Fibroblast of peridontal ligament (primary cell): ENCODE results near the gene LRFN5.
"Not testable (repeated sequence)": the region's sequence is repeated elsewhere in the genome, so short reads cannot be mapped to it uniquely, and the experiment has no call there.

Source experiments
- DNase-seq: peaks from one replicate; pipeline ENCODE4 v3.0.0-alpha.2; 2010; ENCODE audit errors: extremely low read depth

LRFN5 gene

GRCh38 chr14:41606532-41607303 lies at the start of gene LRFN5:
Gene LRFN5 (plus strand): TSS chr14:41606876.
- DNase-seq, result no peak

GRCh38 chr14:41558490-41558889 lies 48.2 kb upstream of the LRFN5 start:
- no peak for DNase-seq

- DNase-seq, result not testable (repeated sequence)
Observed at GRCh38 chr14:41566864-41567263, 39.8 kb upstream of the LRFN5 start.

GRCh38 chr14:41568979-41569378 lies 37.7 kb upstream of the LRFN5 start:
- no peak for DNase-seq

DNA sequence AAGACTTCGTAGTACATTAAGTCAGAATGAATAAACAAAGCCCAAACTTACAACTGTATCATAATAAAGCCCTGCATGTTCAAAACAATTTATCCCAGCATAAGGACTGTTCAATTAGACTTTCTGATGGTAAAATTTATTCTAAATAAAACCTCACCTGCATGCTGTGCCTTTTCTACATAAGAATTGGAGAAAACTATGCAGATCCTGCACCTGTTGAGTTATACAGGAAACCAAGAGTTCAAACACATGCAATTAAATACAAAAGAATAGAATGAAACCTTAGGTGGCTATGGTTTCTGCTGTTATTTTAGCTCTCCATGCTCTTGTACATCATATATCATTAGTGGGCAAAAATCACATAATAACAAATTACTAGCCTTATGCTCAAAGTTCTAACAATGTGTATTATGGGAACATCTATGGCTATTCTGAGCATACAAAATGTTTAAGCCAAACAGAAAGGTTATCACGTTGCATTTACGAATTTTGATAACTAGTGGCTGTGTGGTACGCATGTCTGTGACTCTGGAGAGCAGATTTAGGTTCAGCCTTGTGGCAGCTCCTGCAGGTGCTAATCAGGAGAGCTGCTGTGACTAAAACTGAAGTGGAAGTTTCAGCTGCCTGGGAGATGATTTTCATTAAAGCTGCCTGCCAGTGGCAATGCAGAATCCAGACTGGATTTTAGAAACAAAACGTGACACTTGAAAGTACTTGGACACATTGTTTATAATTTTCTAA lies 36.1 kb upstream of the LRFN5 start:
- no peak for DNase-seq

DNA sequence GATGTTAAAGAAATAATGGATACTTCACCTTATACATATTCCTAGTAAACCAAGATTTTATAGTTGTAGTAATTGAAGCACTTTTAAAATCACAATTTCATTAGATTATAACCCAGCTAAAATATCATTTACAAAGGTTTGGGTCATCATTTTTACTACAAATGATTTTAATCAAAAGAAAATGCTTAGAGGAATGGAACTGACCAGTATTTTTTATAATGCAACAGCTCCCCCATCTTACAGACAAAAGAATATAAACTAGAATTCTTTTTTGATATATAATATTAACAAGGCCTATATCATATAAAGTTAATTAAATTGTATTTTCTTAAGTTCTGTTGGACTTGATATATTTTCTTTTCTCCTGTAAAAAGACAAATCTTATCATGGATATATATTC lies 20.4 kb upstream of the LRFN5 start:
- peak; percentile 8 for DNase-seq

DNA sequence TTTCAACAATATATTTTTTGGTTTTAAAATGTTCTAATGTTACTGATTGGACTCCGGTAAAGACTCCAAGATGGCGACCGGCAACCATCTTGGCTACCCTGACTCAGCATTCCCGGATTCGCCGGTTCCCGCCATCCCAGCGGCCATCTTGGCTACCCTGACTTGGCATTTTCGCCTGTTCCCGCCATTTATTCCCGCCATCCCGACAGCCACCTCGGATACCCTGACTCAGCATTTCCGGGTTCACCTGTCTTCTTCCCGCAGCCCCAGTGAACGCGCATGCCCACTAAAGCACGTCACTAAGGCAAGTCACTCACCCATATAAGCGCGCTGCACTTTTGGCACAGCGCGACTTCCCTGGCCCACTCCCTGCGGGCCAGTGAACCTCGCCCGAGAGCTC lies 9.0 kb upstream of the LRFN5 start:
- DNase-seq, result no peak

DNA sequence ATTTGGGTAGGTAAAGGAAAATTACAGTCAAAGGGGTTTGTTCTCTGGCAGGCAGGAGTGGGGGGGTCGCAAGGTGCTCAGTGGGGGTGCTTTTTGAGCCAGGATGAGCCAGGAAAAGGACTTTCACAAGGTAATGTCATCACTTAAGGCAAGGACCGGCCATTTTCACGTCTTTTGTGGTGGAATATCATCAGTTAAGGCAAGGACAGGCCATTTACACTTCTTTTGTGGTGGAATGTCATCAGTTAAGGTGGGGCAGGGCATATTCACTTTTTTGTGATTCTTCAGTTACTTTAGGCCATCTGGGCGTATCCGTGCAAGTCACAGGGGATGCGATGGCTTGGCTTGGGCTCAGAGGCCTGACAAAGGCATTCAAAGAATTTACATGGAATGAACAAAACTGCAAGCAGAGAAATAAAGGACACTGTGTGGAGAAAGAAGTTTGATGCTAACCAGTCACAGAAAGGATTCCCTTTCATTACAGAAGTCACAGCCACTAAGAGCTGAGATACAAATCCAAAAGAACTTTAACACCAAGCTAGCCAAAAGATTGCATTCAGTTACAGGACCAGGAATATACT lies 6.8 kb upstream of the LRFN5 start:
- peak; percentile 37 for DNase-seq

DNA sequence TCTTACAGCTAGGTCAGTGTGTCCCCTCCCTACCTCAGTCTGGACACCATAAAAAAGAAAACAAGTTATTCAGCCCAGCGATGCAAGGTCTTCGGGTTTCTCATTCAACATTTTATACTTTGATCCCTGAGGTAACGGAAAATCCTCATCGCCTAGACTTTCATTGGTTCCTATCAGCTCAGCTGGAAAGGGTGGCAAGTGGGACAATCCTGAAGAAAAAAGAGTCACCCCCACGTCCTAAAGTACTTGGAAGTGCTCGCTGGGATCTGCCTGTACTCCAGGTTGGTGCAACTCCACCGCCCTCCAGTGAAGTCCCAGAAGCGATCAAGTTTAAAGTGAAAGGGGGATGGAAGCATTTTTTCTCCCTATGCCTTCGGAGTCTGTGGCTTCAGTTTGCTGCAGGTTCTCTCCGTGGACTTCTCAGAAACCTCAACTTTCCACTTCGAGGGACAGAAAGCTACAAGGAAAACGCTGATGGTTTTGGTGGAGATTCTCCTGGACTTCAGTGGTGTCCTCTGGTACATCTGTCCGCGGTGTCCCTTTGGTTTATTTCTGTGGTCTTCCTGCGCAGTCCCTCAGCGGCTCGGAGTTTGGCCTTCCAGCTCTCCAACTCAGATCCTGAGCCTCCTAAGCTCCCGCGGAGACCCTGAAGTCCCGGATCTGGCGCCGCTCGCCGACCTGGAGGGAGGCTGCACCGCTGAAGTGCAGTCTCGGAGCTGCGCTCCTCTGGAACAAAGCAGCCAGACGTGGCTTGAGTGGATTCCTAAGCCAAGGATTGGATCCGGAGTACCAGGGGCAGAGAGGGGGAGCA lies 1.8 kb upstream of the LRFN5 start:
- peak; percentile 77 for DNase-seq

GRCh38 chr14:41605550-41606281 lies 960 bp upstream of the LRFN5 start:
- peak; percentile 50 for DNase-seq

- peak; percentile 25 for DNase-seq
Observed at GRCh38 chr14:41606282-41606531, 469 bp upstream of the LRFN5 start.

GRCh38 chr14:41607304-41607775 lies 664 bp downstream of the LRFN5 start:
- peak; percentile 49 for DNase-seq

- DNase-seq, result peak; percentile 22
Observed at GRCh38 chr14:41607966-41608663, 1.4 kb downstream of the LRFN5 start.

- peak; percentile 36 for DNase-seq
Observed at GRCh38 chr14:41608681-41609390, 2.2 kb downstream of the LRFN5 start.

GRCh38 chr14:41609704-41610183 lies 3.1 kb downstream of the LRFN5 start:
- peak; percentile 76 for DNase-seq

- DNase-seq, result peak; percentile 47
Observed at GRCh38 chr14:41615011-41615595, 8.4 kb downstream of the LRFN5 start.

DNA sequence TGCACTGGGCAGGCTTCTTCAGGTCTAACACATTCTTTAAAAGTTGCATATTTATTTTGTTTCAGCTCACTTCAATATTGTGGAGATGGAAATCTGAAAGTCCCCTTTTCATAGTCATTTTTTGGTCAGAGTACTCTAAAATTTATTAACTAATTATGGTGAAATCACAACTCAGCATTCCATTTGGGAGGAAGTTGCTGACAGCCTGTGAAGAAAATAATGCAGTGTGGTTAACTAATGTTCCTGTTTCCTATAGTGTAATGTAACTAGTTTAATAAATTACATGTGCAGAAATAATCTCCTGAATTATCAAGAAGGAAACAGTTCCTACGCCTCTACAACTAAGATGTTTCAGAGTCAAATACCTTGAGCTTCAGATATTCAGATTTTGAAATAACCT lies 17.1 kb downstream of the LRFN5 start:
- DNase-seq, result no peak

- DNase-seq, result no peak
Observed at GRCh38 chr14:41629876-41630275, 23.2 kb downstream of the LRFN5 start.

DNA sequence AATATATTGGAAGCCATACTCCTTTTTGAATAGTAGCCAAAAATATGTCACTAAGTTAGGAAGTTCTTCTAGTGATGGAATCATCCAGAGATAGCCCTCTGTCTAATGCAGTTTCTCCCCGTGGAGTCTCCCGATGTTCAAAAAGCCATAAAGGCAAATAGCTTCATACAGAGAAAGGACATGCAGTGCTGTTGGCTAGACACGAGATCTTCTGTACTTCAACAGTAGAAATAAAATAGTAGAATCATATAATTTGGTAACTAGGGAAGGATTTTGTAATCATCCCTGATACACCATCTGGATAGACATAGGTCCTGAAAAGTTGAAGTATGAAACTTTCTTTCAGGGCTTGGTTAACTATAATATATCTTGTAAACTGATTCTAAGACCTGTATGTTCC lies 27.6 kb downstream of the LRFN5 start:
- DNase-seq, result no peak
